Stimulated activated CD4-positive, alpha-beta T cell treated with anti-CD3 and anti-CD28 coated beads, TNF-alpha, amount 100 ng/mL, for 4 hours (primary cell): ENCODE measurements around the gene DUSP19.
A peak's percentile ranks its signal among the peaks of the same experiment; 100 is the strongest.
"Not testable (repeated sequence)": the region's sequence is repeated elsewhere in the genome, so short reads cannot be mapped to it uniquely, and the experiment has no call there.

Source experiments
- DNase-seq, 3 experiments: peaks; one replicate each; pipeline ENCODE4 v3.0.0-alpha.2; 2020; ENCODE audit warnings: low read depth in 3 of 3

Gene DUSP19, protein sequence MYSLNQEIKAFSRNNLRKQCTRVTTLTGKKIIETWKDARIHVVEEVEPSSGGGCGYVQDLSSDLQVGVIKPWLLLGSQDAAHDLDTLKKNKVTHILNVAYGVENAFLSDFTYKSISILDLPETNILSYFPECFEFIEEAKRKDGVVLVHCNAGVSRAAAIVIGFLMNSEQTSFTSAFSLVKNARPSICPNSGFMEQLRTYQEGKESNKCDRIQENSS

DNA sequence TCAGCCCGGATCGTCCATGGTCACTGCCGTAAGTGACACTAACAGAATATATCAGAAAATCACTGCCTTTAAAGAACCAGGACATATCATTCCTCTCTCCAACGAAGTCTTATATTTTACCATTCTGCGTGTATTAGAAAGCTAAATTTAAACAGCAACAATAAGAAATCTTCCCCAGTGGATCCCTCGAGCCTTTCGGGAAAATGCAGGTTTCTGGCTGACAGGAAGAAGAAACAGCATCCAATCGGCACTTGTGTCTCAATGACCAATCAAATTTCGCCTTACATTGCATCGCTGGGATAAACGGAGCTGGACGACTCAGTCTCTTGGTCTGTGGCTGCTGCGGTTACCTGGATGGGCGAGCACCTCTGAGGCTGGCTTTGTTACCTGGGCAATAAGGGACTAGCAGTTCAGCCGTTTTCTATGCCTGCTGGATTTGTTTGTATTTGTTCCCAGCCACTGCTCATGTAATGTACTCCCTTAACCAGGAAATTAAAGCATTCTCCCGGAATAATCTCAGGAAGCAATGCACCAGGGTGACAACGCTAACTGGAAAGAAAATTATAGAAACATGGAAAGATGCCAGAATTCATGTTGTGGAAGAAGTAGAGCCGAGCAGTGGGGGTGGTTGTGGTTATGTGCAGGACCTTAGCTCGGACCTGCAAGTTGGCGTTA lies at the start of gene DUSP19:
TSS of gene DUSP19 (plus strand) at position 284 of the 675 bp plus-strand sequence. CDS start at position 471, 187 bp downstream.
- DNase-seq = peak; percentile 58 to 75 (median 70)

DNA sequence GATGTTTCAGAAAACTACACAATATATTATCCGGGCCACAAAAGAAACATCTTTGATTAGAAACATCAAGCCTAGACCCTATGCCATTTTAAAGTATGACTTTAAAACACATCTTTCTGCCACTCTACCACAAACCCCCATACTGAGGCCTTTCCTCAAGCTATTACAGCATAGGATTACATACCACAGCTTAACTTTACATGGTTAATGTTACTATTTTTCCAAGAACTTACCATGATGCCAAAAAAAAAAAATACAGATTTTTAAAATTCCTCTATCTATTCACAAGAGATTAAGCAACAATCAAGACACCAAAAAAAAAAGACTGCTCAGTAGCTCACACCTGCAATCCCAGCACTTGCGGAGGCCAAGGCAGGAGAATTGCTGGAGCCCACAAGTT lies 49.3 kb upstream of the DUSP19 start:
- DNase-seq = no peak

DNA sequence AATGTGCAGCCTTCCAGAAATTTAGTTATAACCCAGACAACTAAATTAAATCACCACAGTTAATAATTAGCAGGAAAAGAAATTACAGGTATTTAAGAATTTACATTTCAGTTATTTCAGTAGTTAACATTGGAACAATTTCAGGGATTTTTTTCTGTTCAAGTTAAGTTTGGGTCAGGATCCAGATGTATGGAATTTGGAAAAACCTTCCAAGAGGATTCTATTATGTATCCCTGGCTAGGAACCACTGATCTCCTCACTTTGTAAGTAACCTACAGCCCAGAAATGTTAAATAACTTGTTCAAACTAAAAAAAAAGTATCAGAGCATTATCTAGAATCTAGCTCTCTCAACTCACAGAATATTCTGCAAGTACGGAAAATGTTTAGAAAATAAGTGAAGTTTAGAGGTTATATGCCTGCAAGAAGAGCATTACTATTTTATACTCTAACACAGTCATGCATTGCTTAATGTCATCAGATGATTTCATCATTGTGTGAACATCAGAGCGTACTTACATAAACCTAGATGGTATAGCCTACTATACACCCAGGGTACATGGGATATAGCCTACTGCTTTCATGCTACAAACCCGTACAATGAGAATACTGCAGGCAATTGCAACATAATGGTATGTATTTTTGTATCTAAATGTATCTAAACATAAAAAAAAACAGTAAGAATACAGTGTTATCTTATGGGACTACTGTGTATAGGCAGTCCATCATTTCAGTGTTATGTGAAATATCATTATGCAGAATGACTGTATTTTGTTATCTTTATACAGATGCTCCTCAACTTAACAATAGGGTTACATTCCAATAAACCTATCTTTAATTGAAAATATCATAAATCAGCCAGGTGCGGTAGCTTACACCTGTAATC lies 46.4 kb upstream of the DUSP19 start:
- no peak for DNase-seq

DNA sequence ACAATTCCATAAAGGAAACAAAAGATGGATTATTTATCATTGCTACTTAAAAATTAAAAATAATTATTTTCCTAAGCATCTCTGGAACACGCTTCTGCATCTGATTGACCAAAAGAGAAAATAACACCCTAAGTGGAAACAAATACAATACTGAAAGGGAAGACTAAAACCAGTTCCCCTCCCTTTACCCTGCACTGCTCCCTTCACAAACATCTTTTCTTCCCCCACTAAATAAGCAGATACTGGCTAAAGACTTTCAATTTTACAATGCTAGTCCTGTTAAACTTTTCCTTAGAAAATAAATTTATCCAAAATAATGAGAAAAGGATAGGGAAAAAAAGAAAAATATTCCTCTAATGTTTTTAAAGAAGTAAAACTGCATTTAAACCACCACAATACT lies 44.6 kb upstream of the DUSP19 start:
- no peak for DNase-seq

DNA sequence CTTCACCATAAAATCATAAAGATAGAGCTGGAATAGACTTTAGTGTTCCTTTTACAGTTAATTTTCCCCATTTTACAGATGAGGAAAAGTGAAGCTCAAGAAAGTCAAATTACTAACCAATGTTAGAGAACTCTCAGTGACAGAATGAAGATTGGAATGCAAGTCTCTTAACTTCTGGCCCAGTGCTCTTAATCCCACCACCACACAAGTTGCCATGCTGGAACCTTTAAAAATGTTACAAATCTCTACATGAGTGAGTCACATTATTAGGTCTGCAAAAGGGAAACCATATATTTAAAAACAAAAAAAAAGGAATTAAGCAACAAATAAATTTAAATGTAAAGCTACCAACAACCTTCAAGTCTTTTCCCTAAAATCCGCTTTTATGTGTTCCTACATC lies 43.7 kb upstream of the DUSP19 start:
- DNase-seq = no peak

DNA sequence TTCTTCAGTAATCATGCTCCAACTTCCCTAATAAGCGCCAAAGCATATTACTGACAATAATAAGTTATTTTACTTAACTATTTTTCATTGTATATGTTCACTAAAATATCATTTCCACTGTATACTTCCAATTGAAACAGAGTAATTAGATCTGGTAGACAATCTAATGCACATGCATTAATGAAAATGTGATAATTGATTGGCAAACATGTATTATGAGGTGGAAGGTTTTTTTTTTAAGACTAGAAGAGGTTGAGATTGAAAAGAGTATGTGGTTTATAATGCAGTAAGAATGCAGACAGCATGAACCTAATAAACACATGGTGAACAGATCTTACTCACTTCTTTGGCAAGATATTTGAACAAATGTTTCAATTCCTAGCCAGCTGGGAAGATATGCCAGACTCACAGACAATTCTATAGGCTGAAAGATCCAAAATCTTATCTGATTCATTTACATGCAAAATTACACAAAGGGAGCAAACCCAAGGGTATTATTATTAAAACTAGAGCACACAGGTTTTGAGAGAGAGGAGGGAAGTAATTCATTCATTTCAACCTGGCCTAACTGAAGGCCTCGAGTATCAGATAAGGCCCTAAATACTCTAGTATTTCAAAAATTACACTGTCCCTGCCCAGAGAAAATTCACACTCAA lies 43.1 kb upstream of the DUSP19 start:
- DNase-seq = no peak

DNA sequence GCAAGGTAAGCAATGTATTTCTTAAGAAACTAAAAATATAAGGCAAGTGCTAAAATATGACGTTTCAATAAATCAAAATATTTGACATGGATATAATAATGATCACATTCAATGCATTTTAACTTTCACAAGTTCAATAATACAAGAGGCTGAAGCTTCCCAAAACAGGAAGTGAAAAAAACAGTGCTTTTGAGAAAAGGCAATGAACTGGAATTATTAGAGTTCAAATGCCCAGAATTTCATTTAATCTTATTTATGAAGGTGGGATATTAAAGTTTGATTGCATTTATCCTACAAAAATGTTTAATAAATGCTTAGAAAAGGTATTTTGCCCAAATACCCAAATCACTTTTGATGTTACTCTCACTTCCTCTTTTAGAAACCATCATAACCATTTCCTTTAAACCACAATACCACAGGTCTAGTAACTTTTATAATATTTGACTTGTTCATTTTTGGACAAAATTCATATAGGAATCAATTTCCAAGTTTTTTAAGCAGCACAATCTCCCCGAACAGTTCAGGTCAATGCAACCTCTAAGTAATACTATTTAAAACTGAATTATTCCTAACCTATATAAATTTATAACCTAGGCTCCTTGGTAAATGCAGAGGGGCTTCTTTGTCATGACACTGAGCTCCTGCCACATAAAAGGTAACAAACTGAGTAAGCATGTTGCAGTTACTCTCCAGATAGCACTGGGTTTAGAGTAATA lies 42.4 kb upstream of the DUSP19 start:
- no peak for DNase-seq

DNA sequence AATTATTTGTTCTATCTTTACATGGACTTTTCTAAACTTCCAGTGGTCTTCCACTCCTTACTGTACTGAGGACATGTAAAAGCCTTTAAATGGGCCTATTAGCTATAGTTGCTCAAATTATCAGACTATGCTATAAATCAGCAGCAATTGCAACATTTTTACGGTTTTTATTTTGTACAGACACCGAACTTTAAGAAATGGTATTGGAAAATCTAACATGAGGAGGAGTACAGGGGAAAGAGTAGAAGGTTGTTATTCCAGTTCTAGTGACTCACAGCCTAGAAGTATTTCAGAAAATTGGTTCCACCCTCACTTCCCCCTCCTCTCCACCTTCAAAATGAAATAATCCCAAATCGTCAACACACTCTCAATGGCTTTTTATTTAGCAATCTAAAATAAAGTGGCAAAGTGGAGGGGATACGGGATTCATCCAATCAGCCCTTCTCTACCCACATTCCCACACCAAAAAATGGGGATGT lies 41.4 kb upstream of the DUSP19 start:
- no peak for DNase-seq

DNA sequence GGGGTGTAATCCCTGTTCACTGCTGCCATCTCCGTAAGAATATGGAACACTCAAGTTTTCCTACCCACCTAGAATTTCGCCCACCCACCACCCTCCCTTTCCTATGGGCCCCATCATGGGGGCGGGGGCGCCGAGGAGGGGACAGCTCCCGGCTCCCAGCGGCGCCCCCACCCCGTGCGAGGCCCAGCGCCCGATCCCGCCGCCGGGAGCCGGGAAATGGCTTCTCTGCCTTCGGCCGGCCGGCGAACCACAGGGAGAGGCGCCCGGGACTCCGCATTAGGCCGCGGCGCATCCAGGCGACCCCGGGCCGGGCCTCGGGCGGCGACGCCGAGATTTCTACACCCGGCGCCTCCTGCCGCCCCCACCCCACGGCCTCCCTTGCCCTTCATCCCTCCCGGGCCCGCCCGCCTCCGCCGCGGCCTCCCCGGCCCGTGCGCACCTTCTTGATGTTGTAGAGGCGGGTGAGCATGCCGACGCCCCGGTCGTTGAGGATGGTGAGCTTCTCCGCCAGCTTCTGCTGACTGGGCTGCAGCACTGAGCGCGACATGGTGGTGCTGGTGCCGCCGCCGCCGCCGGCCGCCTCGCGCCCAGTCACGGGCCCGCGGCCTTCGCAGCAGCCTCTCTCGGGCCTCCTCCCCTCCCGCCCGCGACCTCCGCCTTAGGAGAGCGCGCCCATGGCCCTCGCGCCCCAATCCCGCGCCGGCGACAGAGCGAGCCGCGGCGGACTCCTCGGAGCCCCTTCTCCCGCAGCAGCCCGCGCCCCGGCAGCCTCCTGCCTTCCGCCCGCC lies 40.8 kb upstream of the DUSP19 start:
- peak in 1 of 3 experiments; percentile 34 for DNase-seq

DNA sequence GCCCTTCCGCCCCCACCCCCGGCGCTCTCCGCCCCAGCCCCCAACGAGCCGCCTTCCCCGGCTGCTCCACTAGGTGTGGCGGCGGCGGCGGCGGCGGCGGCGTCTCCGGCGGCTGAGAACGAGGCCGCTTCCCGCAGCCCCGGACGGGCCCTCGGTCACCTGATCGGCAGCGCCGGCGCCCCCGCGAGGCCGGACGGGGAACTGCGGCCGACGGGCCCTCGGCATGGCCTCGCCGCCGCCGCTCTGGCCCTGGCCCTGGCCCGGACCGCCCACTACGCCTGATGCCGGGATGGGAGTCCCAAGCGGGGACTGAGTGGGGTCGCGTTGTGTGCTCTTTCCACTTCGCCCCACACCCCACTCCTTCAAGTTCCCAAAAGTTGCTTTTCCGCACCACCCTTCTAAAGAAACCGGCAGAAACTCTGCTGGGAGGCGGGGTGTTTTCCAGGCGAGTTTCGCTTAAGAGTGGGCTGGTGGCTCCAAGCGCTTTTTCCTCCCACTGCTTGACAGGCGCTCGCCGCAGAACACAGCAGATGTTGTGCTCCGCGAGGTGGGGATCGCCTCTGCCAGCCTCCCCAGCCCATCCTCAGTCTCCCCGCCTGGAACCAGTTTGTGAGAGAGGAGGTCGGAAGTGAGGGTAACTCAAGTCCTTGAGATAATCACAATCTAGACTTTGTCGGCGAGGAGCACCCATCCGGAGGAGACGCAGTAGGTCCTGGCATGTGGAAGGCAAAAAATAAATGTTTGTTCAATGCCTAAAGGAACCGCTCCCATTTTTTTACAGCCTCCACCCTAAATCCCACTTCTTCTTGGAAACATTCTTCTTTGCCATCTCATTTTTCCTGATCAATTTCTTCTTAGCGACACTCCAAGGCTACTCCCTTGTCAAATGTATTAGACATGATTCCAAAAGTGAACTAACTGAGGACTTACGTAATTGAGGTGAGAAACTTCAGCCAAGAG lies 39.9 kb upstream of the DUSP19 start, which contains the start of gene NCKAP1:
TSS of gene NCKAP1 (minus strand) at position 117 of the 960 bp plus-strand sequence. CDS start 358 bp downstream, outside the sequence.
- peak; percentile 66 to 84 (median 72) for DNase-seq

DNA sequence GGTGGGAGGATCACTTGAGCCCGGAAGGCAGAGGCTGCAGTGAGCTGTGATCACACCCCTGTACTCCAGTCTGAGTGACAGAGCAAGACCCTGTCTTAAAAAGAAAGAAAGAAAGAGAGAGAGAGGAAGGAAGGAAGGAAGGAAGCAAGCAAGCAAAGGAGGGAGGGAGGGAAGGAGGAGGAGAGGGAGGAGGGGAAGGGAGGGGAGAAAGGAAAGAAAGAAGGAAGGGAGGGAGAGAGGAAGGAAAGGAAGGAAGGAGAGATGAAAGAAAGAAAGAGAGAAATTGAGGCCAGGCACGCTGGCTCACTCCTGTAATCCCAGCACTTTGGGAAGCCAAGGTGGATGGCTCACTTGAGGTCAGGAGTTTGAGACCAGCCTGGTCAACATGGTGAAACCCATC lies 37.9 kb upstream of the DUSP19 start:
- no peak for DNase-seq

DNA sequence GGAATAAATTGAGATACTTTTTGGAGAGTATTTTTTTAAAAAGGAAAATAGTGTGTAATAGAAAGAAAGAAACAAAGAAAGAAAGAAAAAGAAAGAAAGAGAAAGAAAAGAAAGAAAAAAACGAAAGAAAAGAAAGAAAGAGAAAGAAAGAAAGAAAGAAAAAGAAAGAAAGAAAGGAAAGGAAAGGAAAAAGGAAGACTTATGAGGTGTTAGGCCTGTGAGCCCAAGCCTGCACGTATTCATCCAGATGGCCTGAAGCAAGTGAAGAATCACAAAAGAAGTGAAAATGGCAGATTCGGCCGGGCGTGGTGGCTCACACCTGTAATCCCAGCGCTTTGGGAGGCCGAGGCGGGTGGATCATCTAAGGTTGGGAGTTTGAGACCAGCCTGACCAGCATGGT lies 35.0 kb upstream of the DUSP19 start:
- DNase-seq = not testable (repeated sequence)

DNA sequence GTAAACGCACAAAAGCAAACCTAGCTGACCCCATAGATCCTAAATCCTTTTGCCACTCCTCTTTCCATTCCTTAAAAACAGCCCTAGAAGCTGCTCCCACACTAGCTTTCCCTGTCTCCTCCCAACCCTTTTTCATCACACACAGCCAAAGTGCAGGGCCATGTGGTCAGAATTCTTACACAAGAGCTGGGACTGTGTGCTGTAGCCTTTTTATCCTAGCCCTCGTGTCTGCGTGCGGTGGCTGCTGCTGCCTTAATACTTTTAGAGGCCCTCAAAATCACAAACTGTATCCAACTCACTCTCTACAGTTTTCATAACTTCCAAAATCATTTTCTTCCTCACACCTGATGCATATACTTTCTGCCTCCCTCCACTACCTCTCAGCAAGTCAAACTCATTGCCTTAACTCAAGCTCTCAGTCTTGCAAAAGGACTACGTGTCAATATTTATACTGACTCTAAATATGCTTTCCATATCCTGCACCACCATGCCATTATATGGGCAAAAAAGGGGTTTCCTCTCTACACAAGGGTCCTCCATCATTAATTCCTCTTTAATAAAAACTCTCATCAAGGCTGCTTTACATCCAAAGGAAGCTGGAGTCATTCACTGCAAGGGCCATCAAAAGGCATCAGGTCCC lies 30.9 kb upstream of the DUSP19 start:
- DNase-seq = not testable (repeated sequence)

DNA sequence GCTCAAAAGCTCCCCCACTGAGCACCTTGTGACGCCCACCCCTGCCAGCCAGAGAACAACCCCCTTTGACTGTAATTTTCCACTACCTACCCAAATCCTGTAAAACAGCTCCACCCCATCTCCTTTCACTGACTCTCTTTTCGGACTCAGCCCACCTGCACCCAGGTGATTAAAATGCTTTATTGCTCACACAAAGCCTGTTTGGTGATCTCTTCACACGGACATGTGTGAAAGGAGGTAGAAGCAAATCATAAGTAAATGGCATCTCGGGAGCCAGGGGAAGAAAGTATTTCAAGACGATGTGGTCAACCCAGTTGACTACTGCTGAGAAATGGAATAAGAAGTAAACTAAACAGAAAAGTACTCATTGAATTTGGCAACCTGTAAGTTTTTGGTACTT lies 29.1 kb upstream of the DUSP19 start:
- no peak for DNase-seq

DNA sequence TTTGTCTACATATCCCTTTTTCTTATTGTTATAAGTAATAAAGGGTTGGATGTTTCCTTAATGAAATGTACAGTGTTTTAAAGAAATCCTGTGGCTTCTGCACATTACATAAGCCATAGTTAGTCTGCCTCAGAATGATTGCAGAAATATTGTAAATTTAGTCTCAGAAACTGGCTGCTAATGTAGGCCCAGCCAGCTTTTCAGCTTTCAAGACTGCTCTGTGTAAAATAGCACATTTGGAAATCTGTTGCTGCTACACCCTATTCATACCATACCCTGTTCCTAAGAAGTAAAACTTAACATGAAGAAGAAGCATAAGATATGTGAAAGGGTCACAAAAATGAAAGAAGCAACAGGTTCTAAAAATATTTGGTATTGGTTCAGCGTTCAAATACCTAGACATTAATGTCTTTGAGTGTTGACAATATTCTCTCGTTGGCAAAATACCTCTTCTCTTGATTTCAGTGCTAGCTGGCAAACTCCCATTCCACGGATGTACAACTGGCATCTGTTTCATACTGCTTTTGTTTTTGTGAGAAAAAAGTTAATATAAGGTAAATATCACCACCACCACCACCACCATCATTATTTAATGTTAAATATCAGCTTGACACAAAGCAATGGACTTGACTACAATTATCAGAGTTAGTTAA lies 21.1 kb upstream of the DUSP19 start:
- DNase-seq = no peak

DNA sequence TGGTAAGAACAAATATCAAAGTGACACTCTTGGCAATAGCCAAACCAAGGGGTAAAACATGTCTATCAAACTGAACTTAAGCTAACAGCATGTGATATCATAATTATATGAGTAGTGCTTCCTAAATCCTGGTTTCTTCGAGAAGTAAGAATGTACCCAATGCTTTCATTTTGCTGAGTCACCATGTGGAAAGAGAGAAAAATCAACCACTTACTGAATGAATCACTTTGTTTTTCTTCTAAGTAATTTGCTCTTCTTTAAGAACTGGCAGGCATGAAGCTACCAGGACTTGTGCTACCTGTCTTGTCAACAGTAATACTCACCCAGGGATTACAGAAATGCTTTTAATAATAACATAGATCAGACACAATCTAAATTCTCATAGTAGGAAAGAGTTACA lies 19.0 kb upstream of the DUSP19 start:
- DNase-seq = no peak

DNA sequence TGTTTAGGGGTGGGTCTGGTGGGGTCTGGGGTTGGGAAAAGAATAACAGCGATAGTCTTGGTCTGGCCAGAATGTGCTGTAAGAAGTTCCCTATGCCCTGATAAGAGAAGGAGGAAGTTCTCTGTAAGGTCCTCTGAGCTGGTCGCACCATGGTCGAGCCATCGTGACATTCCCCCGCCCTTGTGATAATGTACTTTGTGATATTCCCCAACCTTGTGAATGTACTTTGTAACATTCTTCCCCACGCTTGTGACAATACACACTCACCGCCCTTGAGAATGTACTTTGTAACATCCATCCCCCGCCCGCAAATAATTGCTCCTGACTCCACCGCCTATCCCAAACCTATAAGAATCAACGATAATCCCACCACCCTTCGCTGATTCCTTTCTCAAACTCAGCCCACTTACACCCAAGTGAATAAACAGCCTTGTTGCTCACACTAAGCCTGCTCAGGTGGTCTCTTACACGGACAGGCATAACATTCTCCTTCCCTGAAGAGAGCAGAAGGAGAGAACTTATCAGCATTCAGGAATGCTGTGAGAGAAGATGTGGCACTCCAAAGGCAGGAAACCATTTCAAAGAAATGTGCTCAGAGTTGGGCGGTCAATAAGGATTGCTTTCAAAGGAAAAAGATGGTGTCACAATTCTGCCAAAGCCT lies 17.8 kb upstream of the DUSP19 start:
- DNase-seq = no peak

DNA sequence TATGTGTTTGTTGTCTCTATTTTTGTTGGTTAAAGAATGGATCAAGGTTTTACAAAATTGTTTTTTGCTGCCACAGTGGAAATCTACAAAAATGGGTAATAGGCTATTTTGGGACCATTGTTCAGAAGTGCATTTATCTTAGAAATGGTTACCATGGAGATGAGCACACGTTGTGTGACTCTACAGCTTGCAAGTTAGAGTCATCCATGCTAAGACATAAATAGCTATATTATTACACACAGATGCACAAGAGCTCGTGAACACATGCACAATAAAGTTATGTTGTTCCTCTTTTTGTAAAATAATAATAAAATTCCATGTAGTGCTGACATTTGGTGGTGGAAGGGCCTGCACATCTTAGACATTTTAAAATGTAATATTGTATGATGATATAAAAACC lies 15.5 kb upstream of the DUSP19 start:
- no peak for DNase-seq
